Measurements from ENCODE around the gene CYGB.

GRCh38 chr17:76576189-76576588 lies 38.7 kb upstream of the CYGB start:
- TF ChIP-seq SIN3A (IDR thresholded peaks at IDR 0.05; ENCODE audit: borderline replicate concordance, insufficient read depth, low read length) (no peak), REST (IDR thresholded peaks at IDR 0.05; ENCODE audit: insufficient read depth in 1 of 2, low read depth in 2 of 2, low read length in 2 of 2) (no peak)
